B cell (primary cell): ENCODE data around the gene ROR2. TPM values are rescaled to one million over a fixed set of nuclear protein-coding genes. Genes with fewer than 3 reads are reported as not detected.

Experiments
- ATAC-seq: fragments of 200-7000 bp; cut with Tn5 transposase; one replicate; pipeline ENCODE4 v1.10.0; 2021; ENCODE audit warnings: low read depth, mild to moderate bottlenecking, moderate number of reproducible peaks, moderate library complexity
- CTCF ChIA-PET: fragments of 350-600 bp; sonication (Branson Sonifier 250); formaldehyde crosslinking; loops from one replicate; lab custom pipeline; 2021; ENCODE audit warnings: antibody characterized with exemption, inconsistent platforms; lab: Charles Lee
- POLR2A ChIA-PET: fragments of 350-600 bp; sonication (Branson Sonifier 250); formaldehyde crosslinking; loops from one replicate; lab custom pipeline; 2021; ENCODE audit warnings: antibody characterized with exemption; lab: Charles Lee
- DNase-seq: peaks from one replicate; pipeline ENCODE4 v3.0.0; 2013
- H2AFZ ChIP-seq: 2 replicates; pipeline ENCODE4 v1.6.1; 2012; ENCODE audit warnings: mild to moderate bottlenecking, low read depth, low read length; ENCODE audit not compliant: insufficient read depth, poor library complexity, severe bottlenecking
- H3K27ac ChIP-seq, 2 donors: 1 replicate in 1 of 2; 2 replicates in 1 of 2; pipeline ENCODE4 v1.5.1; 2012 to 2013; ENCODE audit warnings: low read length in 2 of 2, mild to moderate bottlenecking in 2 of 2, moderate library complexity in 1 of 2
- H3K27me3 ChIP-seq, 4 experiments: fragments of 200-600 bp in 1 of 4; sonication (generic) in 1 of 4; replicated peaks in 1 of 4; 1 replicate in 2 of 4; 2 replicates in 2 of 4; pipeline versions ENCODE4 v1.6.1 to v1.7.0; 2013 to 2016; ENCODE audit warnings: low read length in 3 of 4, mild to moderate bottlenecking in 2 of 4, mixed read lengths in 1 of 4, moderate library complexity in 1 of 4; ENCODE audit not compliant: insufficient read depth in 4 of 4, control insufficient read depth in 3 of 4; ENCODE audit errors: control extremely low read depth in 1 of 4
- H3K36me3 ChIP-seq, 2 experiments: replicated peaks in 1 of 2; 1 replicate in 1 of 2; 2 replicates in 1 of 2; pipeline versions ENCODE4 v1.6.1 to v1.7.1; 2013; ENCODE audit warnings: low read length in 1 of 2; ENCODE audit not compliant: insufficient read depth in 2 of 2, control insufficient read depth in 1 of 2; ENCODE audit errors: control extremely low read depth in 1 of 2, extremely low read depth in 1 of 2
- H3K4me1 ChIP-seq, 2 donors: fragments of 200-600 bp in 1 of 2; sonication (generic) in 1 of 2; 1 replicate in 1 of 2; 2 replicates in 1 of 2; pipeline versions ENCODE4 v1.5.1 to v1.6.1; 2013 to 2017; ENCODE audit warnings: low read length in 2 of 2; ENCODE audit not compliant: control insufficient read depth in 2 of 2, insufficient read depth in 2 of 2
- H3K4me2 ChIP-seq: replicated peaks from 2 replicates; pipeline ENCODE3; 2012; ENCODE audit warnings: mild to moderate bottlenecking, low read depth, low read length; ENCODE audit not compliant: poor library complexity, severe bottlenecking
- H3K4me3 ChIP-seq, 5 experiments: fragments of 200-600 bp in 1 of 5; sonication (generic) in 1 of 5; 1 replicate in 3 of 5; 2 replicates in 2 of 5; pipeline versions ENCODE4 v1.5.1 to v1.7.0; 2011 to 2016; ENCODE audit warnings: low read length in 4 of 5, mild to moderate bottlenecking in 4 of 5, low read depth in 2 of 5, control low read depth in 1 of 5, moderate library complexity in 1 of 5; ENCODE audit not compliant: insufficient read depth in 1 of 5; ENCODE audit errors: control extremely low read depth in 1 of 5, extremely low read depth in 1 of 5
- H3K79me2 ChIP-seq: fragments of 200-600 bp; sonication (generic); one replicate; pipeline ENCODE4 v1.6.0; 2016; ENCODE audit warnings: low read length; ENCODE audit not compliant: control insufficient read depth, insufficient read depth
- H3K9ac ChIP-seq: fragments of 200-600 bp; sonication (generic); 2 replicates; pipeline ENCODE4 v1.6.1; 2017; ENCODE audit warnings: mild to moderate bottlenecking, low read length, moderate library complexity
- H3K9me3 ChIP-seq, 3 donors: one replicate each; pipeline versions ENCODE4 v1.6.1 to v1.7.1; 2013; ENCODE audit warnings: low read length in 2 of 3; ENCODE audit not compliant: control insufficient read depth in 2 of 3, insufficient read depth in 1 of 3; ENCODE audit errors: control extremely low read depth in 1 of 3
- H4K20me1 ChIP-seq: 2 replicates; pipeline ENCODE4 v1.6.0; 2012; ENCODE audit warnings: mild to moderate bottlenecking, low read length; ENCODE audit not compliant: insufficient read depth, control insufficient read depth, poor library complexity, severe bottlenecking
- H3K27ac Mint-ChIP-seq: one replicate; pipeline ENCODE4 v1.8.0; 2021; ENCODE audit warnings: mixed read lengths
- H3K27me3 Mint-ChIP-seq: one replicate; pipeline ENCODE4 v1.8.0; 2021; ENCODE audit warnings: mixed read lengths
- H3K4me1 Mint-ChIP-seq: one replicate; pipeline ENCODE4 v1.8.0; 2021; ENCODE audit warnings: mixed read lengths
- H3K4me3 Mint-ChIP-seq: one replicate; pipeline ENCODE4 v1.8.0; 2021; ENCODE audit warnings: mixed read lengths
- H3K9me3 Mint-ChIP-seq: one replicate; pipeline ENCODE4 v1.8.0; 2022; ENCODE audit warnings: mixed read lengths; ENCODE audit not compliant: insufficient read depth
- CTCF ChIP-seq: fragments of 200-600 bp; IDR thresholded peaks from one replicate; pipeline ENCODE4 v1.8.0; 2022; ENCODE audit warnings: antibody characterized with exemption, mild to moderate bottlenecking
- EZH2 ChIP-seq: IDR thresholded peaks from 2 replicates; pipeline ENCODE4 v1.6.1; 2012; ENCODE audit warnings: borderline replicate concordance, low read depth, mild to moderate bottlenecking, moderate library complexity, low read length; ENCODE audit not compliant: insufficient read depth, poor library complexity, severe bottlenecking
- WGBS: methylation state at CpG from one replicate; pipeline ENCODE4 v1.1.5; 2013; ENCODE audit warnings: missing lambda C conversion rate; ENCODE audit not compliant: insufficient coverage; 5-methylcytosine and 5-hydroxymethylcytosine counted together
- intact Hi-C: fragments of 100-400 bp; cut with micrococcal nuclease; formaldehyde crosslinking; loops from one replicate; pipeline ENCODE4 v1.10.0; 2022
- polyA plus RNA-seq: library from polyadenylated mRNA; depleted of rRNA; stranded (reverse); fragments of >200 nt; gene quantifications from 2 replicates; pipeline ENCODE4 v1.2.3, GENCODE V29; 2012
- total RNA-seq, 2 donors: library from RNA; stranded (reverse); fragments of 120-200 nt in 1 of 2; gene quantifications; 1 replicate in 1 of 2; 2 replicates in 1 of 2; pipeline versions ENCODE4 v1.2.3 to v1.2.4, GENCODE V29; 2013 to 2022

Gene ROR2
- total and polyA plus RNA-seq, 2 donors (not counting 1 experiment from before 2014, with no cell fraction given), result 0.21 to 0.49 TPM

- Histone ChIP-seq H3K79me2 (no peaks in the 10 kb centered on the region), H3K27me3 (peaks cover 0 to 13% (median 6%) of the 10 kb centered on the region in 4 experiments), H3K4me1 (peaks cover 11 to 27% of the 10 kb centered on the region in 2 donors), H2AFZ (peak overlapping the region; percentile 57), H3K9ac (no peak overlapping the region), H3K27ac (no peak overlapping the region), H3K9me3 (no peaks in the 10 kb centered on the region), H4K20me1 (no peaks in the 10 kb centered on the region), H3K4me2 (peak overlapping the region; percentile 17), H3K4me3 (no peak overlapping the region), H3K36me3 (no peaks in the 10 kb centered on the region)
- DNase-seq, result no peak
- POLR2A ChIA-PET, result no interaction called here
- peaks cover 28% of the 10 kb centered on the region for H3K4me1 Mint-ChIP-seq
- ATAC-seq, result no peak
- H3K27me3 Mint-ChIP-seq, result peaks cover 32% of the 10 kb centered on the region
- CTCF ChIA-PET, result no interaction called here
- 15% methylated on average over 11 of the region's 13 CpGs for WGBS
- no peaks in the 10 kb centered on the region for H3K9me3 Mint-ChIP-seq
- no peak overlapping the region for H3K27ac Mint-ChIP-seq
- peak overlapping the region; percentile 25 for H3K4me3 Mint-ChIP-seq
- TF ChIP-seq EZH2, result no peak
- TF ChIP-seq CTCF, result no peak
- intact Hi-C loops, result no loop called here
Measured at GRCh38 chr9:91844190-91844589, 105.8 kb downstream of the ROR2 start.

- Histone ChIP-seq H3K27me3 (peaks cover 0 to 13% (median 6%) of the 10 kb centered on the region in 4 experiments), H4K20me1 (no peaks in the 10 kb centered on the region), H2AFZ (peak overlapping the region; percentile 57), H3K4me2 (peak overlapping the region; percentile 17), H3K36me3 (no peaks in the 10 kb centered on the region), H3K27ac (no peak overlapping the region), H3K79me2 (no peaks in the 10 kb centered on the region), H3K9ac (no peak overlapping the region), H3K4me3 (no peak overlapping the region), H3K9me3 (no peaks in the 10 kb centered on the region), H3K4me1 (peaks cover 11 to 27% of the 10 kb centered on the region in 2 donors)
- ChIA-PET POLR2A (no interaction called here), CTCF (no interaction called here)
- Mint-ChIP-seq H3K9me3 (no peaks in the 10 kb centered on the region), H3K27ac (no peak overlapping the region), H3K4me3 (peak overlapping the region; percentile 25), H3K4me1 (peaks cover 29% of the 10 kb centered on the region), H3K27me3 (peaks cover 35% of the 10 kb centered on the region)
- TF ChIP-seq CTCF, result no peak
- no peak for TF ChIP-seq EZH2
- intact Hi-C loops, result no loop called here
- WGBS, result 16% methylated on average over 9 of the region's 15 CpGs
- DNase-seq, result no peak
- ATAC-seq, result no peak
Measured at GRCh38 chr9:91843623-91844148, 106.3 kb downstream of the ROR2 start.
